Smooth muscle cell of bladder (primary cell): ENCODE data around the gene METTL25. TPM values are rescaled to one million over a fixed set of nuclear protein-coding genes. Genes with fewer than 3 reads are reported as not detected.

Source experiments
- total RNA-seq: library from RNA; depleted of rRNA; stranded (reverse); fragments of >200 nt; gene quantifications from 2 replicates; pipeline ENCODE4 v1.2.3, GENCODE V29; 2014

METTL25 gene
- total RNA-seq, result 7.0 and 11.3 TPM in 2 replicates

DNA sequence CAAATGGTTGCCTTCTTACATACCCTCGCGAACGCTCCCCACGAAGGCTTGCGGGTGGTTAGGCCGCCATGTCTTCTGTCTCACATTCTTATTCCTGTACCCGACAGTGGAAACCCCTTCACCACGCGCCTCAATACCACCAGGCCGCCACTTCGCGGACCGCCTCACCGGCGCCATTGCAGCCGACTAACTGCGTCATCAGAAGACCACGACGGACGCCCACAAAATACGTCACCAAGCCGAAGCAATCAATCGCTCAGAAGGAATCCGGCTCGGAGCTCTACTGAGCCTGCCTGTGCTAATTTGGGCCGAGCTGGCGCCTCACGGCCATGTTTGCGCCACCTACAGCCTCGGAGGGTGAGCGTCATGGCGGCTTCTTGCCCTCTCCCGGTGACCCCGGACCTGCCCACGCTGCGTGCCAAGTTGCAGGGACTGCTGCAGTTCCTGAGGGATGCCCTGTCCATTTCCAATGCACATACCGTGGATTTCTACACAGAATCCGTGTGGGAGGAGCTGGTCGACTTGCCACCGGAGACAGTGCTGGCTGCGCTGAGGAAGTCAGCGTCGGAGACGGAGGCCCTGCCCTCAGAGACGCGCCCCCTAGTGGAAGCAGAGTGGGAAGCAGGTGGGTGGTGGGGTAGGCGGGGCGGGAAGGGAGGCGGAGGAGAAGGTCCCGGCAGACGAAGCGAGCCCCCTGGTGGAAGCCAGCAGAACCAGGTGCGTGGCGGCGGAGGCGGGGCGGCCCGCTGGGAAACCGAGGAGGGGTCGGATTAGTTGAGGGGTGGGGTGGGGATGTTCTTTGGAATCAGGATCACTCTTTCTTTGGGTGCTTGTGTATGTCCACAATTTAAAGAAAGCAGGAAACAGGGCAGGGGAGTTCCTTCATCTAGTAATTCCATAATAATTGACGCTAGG is at the start of gene METTL25, which contains the start of gene CCDC59:
Gene METTL25 (plus strand): TSS at position 330 of the 915 bp plus-strand sequence. CDS start 37 bp downstream, at position 367.
Gene CCDC59 (minus strand): TSS at position 188 of the 915 bp plus-strand sequence. CDS start 11 bp downstream, at position 177.

Other genes with a start within 250 kb of the METTL25 start
- gene CCDC59, start 142 bp upstream of the METTL25 start, total RNA-seq, result 52.9 and 58.5 TPM in 2 replicates